ENCODE measurements around the gene GTPBP2. TPM values are rescaled to one million over a fixed set of nuclear protein-coding genes. Genes with fewer than 3 reads are reported as not detected.
A peak's percentile ranks its signal among the peaks of the same experiment; 100 is the strongest.

GTPBP2 gene
- total and polyA plus RNA-seq, 2 of the 8 experiments (the other 6 are each of a cell fraction or from before 2014, with no cell fraction given): 58.3 to 86.1 TPM

GRCh38 chr6:43629505-43630300, 639 bp upstream of the GTPBP2 start (continued):
- TF ChIP-seq SP4 (IDR thresholded peaks at IDR 0.05; ENCODE audit: low read length) (no peak; the same call in 1 of the 2 replicates), HDAC6 (IDR thresholded peaks at IDR 0.05; ENCODE audit: low read depth, low read length) (no peak), KDM4A (IDR thresholded peaks at IDR 0.05; ENCODE audit: low read depth, low read length, severe bottlenecking) (peak; percentile 40), RAD21 (IDR thresholded peaks at IDR 0.05 in 1 of 2, conservative IDR thresholded peaks at IDR 0.05 in 1 of 2; ENCODE audit: low read depth in 2 of 2, low read length in 2 of 2) (no peak), JUND (IDR thresholded peaks at IDR 0.05; ENCODE audit: low read length) (no peak; the same call in none of the 2 replicates), SAP30 (IDR thresholded peaks at IDR 0.05; ENCODE audit: insufficient read depth, insufficient replicate concordance, low read length) (no peak), TBP (IDR thresholded peaks at IDR 0.05; ENCODE audit: low read depth, low read length) (peak; percentile 93), CHD7 (IDR thresholded peaks at IDR 0.05; ENCODE audit: insufficient replicate concordance, low read length) (no peak), EGR1 (IDR thresholded peaks at IDR 0.05; ENCODE audit: borderline replicate concordance, low read depth, low read length) (no peak)
